ENCODE results near the gene DZIP1. TPM values are rescaled to one million over a fixed set of nuclear protein-coding genes. Genes with fewer than 3 reads are reported as not detected.
A peak's percentile ranks its signal among the peaks of the same experiment; 100 is the strongest.
"Not testable (repeated sequence)": the region's sequence is repeated elsewhere in the genome, so short reads cannot be mapped to it uniquely, and the experiment has no call there.

DZIP1 gene
- total and polyA plus RNA-seq, 5 experiments from 2014 or later = not detected

GRCh38 chr13:95667235-95667634, 22.7 kb upstream of the DZIP1 start:
- POLR2A ChIA-PET, ATAC-seq, DNase-seq, H3K4me3 Mint-ChIP-seq, H3K27ac Mint-ChIP-seq, H3K4me1 Mint-ChIP-seq: not testable (repeated sequence)
- Mint-ChIP-seq H3K27me3 (peaks cover 5 to 16% (median 7%) of the 10 kb centered on the region in 5 donors), H3K9me3 (peaks cover 28 to 92% (median 75%) of the 10 kb centered on the region in 9 donors), H3K36me3 (peaks cover 6 to 66% (median 34%) of the 10 kb centered on the region in 3 donors)

DNA sequence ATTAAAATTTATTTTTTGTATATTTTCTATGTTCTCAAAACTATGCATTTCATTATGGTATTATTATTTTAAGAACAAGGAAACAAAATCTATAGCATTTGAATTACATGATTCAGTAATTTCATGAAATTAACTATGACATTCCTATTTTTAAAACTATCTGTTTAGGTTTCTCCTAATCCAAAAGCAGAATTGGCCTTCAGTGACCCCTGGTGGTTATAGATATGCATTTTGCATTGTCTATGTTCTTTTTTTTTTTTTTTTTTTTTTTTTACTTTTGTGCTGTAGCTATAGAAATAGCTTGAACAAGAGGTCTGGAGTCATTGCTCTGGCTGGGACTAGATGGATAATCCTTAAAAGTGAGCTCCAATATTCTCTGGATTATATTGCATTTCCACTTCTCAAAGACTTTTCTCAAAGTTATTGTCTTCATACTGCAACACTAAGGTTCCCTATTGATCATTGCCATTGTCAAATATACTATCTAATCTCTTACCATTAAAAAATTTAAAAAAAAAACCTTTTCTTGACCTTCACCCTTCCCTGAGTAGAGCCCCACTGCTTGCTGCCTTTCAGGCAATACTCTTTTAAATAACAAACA, 16.6 kb upstream of the DZIP1 start:
- Mint-ChIP-seq H3K4me1 (no peaks in the 10 kb centered on the region), H3K36me3 (peaks cover 0 to 29% (median 13%) of the 10 kb centered on the region in 3 donors), H3K4me3 (no peak overlapping the region), H3K9me3 (peaks cover 7 to 36% (median 24%) of the 10 kb centered on the region in 9 donors), H3K27me3 (peaks cover 8 to 21% (median 15%) of the 10 kb centered on the region in 5 donors), H3K27ac (no peak overlapping the region)
- DNase-seq (peak in 3 of 10 donors; percentile 14 to 27 (median 25)), ATAC-seq (no peak)
- POLR2A ChIA-PET = no interaction called here

GRCh38 chr13:95659500-95659899, 15.0 kb upstream of the DZIP1 start:
- no peak overlapping the region for H3K4me3 Mint-ChIP-seq
- POLR2A ChIA-PET = no interaction called here

DNA sequence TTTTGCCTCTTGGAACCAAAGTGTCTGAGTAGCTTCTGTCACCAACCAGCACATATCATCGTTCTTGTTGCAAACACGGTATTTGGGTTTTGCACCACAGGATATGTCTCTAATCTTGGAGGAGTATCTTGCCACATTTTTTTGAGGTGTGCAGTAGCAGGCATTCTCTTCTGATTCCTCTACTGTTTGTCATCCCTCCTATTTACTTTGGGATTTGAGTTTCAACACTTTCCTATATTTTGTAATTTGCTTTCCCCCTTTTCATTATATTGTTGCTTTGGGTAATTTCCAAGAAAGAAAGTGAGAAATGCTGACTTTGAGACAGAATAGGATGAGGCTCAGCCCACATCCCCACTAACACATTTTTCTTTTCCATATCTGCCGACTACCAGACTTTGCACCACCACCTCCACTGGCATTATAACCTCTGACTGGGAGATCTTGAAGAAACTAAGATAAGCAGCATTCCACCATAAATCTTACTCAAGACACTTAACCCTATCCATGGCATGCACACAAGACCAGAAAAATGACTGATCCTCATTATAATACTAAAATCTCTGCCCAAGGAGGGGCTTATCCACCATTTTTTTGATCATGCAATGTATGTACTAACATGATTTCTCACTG, 12.0 kb upstream of the DZIP1 start:
- Mint-ChIP-seq H3K9me3 (peaks cover 0 to 6% (median 0%) of the 10 kb centered on the region in 9 donors), H3K27ac (no peak overlapping the region), H3K27me3 (peaks cover 0 to 16% (median 7%) of the 10 kb centered on the region in 5 donors), H3K4me1 (no peaks in the 10 kb centered on the region), H3K4me3 (no peak overlapping the region), H3K36me3 (peaks cover 0 to 4% (median 4%) of the 10 kb centered on the region in 3 donors)
- DNase-seq (no peak), ATAC-seq (no peak)
- POLR2A ChIA-PET = no interaction called here

More at GRCh38 chr13:95659500-95659899, 15.0 kb upstream of the DZIP1 start:
- H3K4me1 Mint-ChIP-seq = no peaks in the 10 kb centered on the region
- no peak overlapping the region for H3K27ac Mint-ChIP-seq
- H3K9me3 Mint-ChIP-seq = peaks cover 0 to 20% (median 9%) of the 10 kb centered on the region in 9 donors
- DNase-seq (no peak), ATAC-seq (no peak)
- peaks cover 0 to 15% (median 5%) of the 10 kb centered on the region in 3 donors for H3K36me3 Mint-ChIP-seq
- peaks cover 9 to 21% (median 15%) of the 10 kb centered on the region in 5 donors for H3K27me3 Mint-ChIP-seq

DNA sequence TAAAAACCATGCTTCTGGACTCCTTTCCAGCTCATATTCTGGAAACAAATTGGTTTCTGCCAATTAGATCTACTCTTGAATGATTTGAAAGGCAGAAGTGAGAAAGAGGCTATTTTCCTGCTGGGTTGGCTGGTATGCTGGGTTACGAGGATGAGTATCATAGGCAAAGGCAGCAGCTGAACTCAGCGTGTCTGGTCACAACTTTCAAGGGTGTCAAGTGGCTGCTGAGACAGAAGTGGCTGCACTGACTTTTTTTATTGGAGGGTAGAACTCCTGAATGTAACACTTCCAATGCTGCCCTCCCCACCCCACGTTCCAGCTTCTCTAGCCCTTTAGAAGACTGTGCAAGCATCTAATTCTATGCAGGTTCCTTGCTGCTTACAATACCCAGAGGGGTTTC, 8.3 kb upstream of the DZIP1 start:
- DNase-seq (no peak), ATAC-seq (no peak)
- H3K4me3 Mint-ChIP-seq = no peak overlapping the region
- POLR2A ChIA-PET = no interaction called here
- H3K36me3 Mint-ChIP-seq = no peaks in the 10 kb centered on the region
- H3K9me3 Mint-ChIP-seq = peaks cover 0 to 4% (median 0%) of the 10 kb centered on the region in 9 donors
- no peak overlapping the region for H3K27ac Mint-ChIP-seq
- no peaks in the 10 kb centered on the region for H3K4me1 Mint-ChIP-seq
- H3K27me3 Mint-ChIP-seq = peaks cover 0 to 13% (median 5%) of the 10 kb centered on the region in 5 donors

GRCh38 chr13:95652244-95652764, 7.8 kb upstream of the DZIP1 start:
- ATAC-seq = no peak
- POLR2A ChIA-PET = no interaction called here
- no peaks in the 10 kb centered on the region for H3K36me3 Mint-ChIP-seq
- no peak overlapping the region for H3K4me3 Mint-ChIP-seq
- H3K4me1 Mint-ChIP-seq = no peaks in the 10 kb centered on the region
- no peak for DNase-seq
- no peak overlapping the region for H3K27ac Mint-ChIP-seq
- H3K9me3 Mint-ChIP-seq = peaks cover 0 to 4% (median 0%) of the 10 kb centered on the region in 9 donors
- peaks cover 0 to 14% (median 5%) of the 10 kb centered on the region in 5 donors for H3K27me3 Mint-ChIP-seq

GRCh38 chr13:95650696-95651095, 6.2 kb upstream of the DZIP1 start:
- POLR2A ChIA-PET = no interaction called here
- no peaks in the 10 kb centered on the region for H3K9me3 Mint-ChIP-seq
- DNase-seq (no peak), ATAC-seq (no peak)
- no peak overlapping the region for H3K4me3 Mint-ChIP-seq
- no peaks in the 10 kb centered on the region for H3K36me3 Mint-ChIP-seq
- no peaks in the 10 kb centered on the region for H3K4me1 Mint-ChIP-seq
- H3K27me3 Mint-ChIP-seq = peaks cover 0 to 18% (median 6%) of the 10 kb centered on the region in 5 donors
- H3K27ac Mint-ChIP-seq = no peak overlapping the region

GRCh38 chr13:95647321-95647720, 2.8 kb upstream of the DZIP1 start:
- no peak for ATAC-seq
- H3K9me3 Mint-ChIP-seq = no peaks in the 10 kb centered on the region
- H3K36me3 Mint-ChIP-seq = no peaks in the 10 kb centered on the region
- peaks cover 7 to 27% (median 16%) of the 10 kb centered on the region in 5 donors for H3K27me3 Mint-ChIP-seq
- H3K4me1 Mint-ChIP-seq = peaks cover 3 to 13% (median 8%) of the 10 kb centered on the region in 4 donors
- no peak for DNase-seq
- H3K4me3 Mint-ChIP-seq = no peak overlapping the region
- H3K27ac Mint-ChIP-seq = no peak overlapping the region
- POLR2A ChIA-PET = no interaction called here

GRCh38 chr13:95643936-95644598, 439 bp downstream of the DZIP1 start:
- POLR2A ChIA-PET = interaction anchor here (0.6 kb wide), 1 partner anchor 35 kb away, joined by 3 read pairs; no protein-coding TSS in a partner anchor
- DNase-seq = no peak
- Mint-ChIP-seq H3K4me1 (peaks cover 3 to 15% (median 8%) of the 10 kb centered on the region in 4 donors), H3K27ac (no peak overlapping the region), H3K4me3 (peak overlapping the region in 3 of 10 donors; percentile 8 to 69 (median 34)), H3K36me3 (no peaks in the 10 kb centered on the region), H3K9me3 (no peaks in the 10 kb centered on the region), H3K27me3 (peaks cover 21 to 45% (median 28%) of the 10 kb centered on the region in 5 donors)
- ATAC-seq = no peak

DNA sequence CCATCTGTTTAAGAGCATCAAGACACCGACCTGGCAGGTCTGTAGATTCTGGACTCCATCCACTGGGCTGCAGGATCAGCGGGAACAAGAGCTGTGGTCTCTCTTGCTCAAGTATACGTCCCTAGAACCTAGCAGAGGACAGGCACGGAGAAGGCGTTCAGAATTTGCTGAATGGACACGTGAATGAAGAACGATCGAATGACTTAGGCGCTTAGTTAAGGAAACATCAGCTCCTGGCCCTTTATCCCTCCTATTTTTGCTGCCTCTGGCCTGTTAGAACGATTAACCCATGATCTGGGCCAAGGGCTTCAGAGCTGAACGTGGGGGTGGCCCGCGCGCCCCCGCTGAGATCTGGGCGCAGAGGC, 953 bp downstream of the DZIP1 start:
- Mint-ChIP-seq H3K27ac (no peak overlapping the region), H3K4me1 (peaks cover 3 to 15% (median 8%) of the 10 kb centered on the region in 4 donors), H3K4me3 (peak overlapping the region; percentile 18 to 81 (median 60)), H3K9me3 (no peaks in the 10 kb centered on the region), H3K27me3 (peaks cover 21 to 49% (median 28%) of the 10 kb centered on the region in 5 donors), H3K36me3 (no peaks in the 10 kb centered on the region)
- POLR2A ChIA-PET = interaction anchor here (0.6 kb wide), 1 partner anchor 35 kb away, joined by 3 read pairs; no protein-coding TSS in a partner anchor
- DNase-seq = no peak
- ATAC-seq = no peak

- H3K27me3 Mint-ChIP-seq = peaks cover 21 to 49% (median 28%) of the 10 kb centered on the region in 5 donors
- H3K4me1 Mint-ChIP-seq = peaks cover 3 to 15% (median 8%) of the 10 kb centered on the region in 4 donors
- no peaks in the 10 kb centered on the region for H3K9me3 Mint-ChIP-seq
- peak overlapping the region in 2 of 10 donors; percentile 54 to 56 for H3K4me3 Mint-ChIP-seq
- DNase-seq (no peak), ATAC-seq (no peak)
- POLR2A ChIA-PET = interaction anchor here (0.6 kb wide), 1 partner anchor 36 kb away, joined by 3 read pairs; no protein-coding TSS in a partner anchor
- H3K27ac Mint-ChIP-seq = no peak overlapping the region
- no peaks in the 10 kb centered on the region for H3K36me3 Mint-ChIP-seq
Measured at GRCh38 chr13:95642999-95643398, 1.5 kb downstream of the DZIP1 start.

DNA sequence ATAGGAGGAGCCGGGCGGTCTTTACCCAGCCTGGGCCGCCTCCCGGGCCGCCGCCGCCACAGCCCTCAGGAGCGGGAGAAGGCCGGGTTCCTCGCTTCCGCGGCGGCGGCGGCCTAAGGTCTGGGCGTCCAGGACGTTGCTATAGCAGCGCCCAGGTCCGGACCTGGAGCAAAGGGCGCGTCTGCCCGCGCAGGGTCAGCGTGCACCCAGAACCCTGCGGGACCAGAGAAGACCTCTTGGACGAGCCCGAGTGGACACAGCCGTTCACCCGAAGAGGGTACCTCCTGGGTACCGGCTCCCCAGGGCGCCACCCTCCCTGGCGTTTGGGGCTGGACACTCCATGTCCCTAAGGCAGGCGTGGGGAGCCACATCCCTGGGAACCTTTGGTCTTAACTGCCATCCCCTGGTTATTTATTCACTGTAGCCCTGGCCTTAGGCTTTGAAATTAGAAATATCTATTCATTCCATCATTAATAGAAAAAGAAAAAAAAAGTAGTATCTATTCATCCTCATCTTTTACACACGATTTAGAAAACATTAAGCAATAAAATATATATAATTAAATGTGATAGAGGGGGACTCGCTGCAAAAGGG, 2.4 kb downstream of the DZIP1 start:
- H3K4me1 Mint-ChIP-seq = peaks cover 3 to 15% (median 11%) of the 10 kb centered on the region in 4 donors
- H3K36me3 Mint-ChIP-seq = no peaks in the 10 kb centered on the region
- ATAC-seq (no peak), DNase-seq (no peak)
- POLR2A ChIA-PET = no interaction called here
- H3K27me3 Mint-ChIP-seq = peaks cover 21 to 48% (median 28%) of the 10 kb centered on the region in 5 donors
- H3K9me3 Mint-ChIP-seq = no peaks in the 10 kb centered on the region
- H3K4me3 Mint-ChIP-seq = no peak overlapping the region
- no peak overlapping the region for H3K27ac Mint-ChIP-seq
